HepG2 (cell line): ENCODE measurements around the gene SETD1A. TPM values are rescaled to one million over a fixed set of nuclear protein-coding genes. Genes with fewer than 3 reads are reported as not detected.
A peak's percentile ranks its signal among the peaks of the same experiment; 100 is the strongest.

Experiments
- ADNP ChIP-seq: sonication (generic); formaldehyde crosslinking; IDR thresholded peaks from 2 replicates; pipeline ENCODE4 v1.4.0; 2020; ENCODE audit warnings: missing genetic modification reagents
- FOSL2 ChIP-seq: sonication (generic); formaldehyde crosslinking; IDR thresholded peaks from 2 replicates; pipeline ENCODE4 v1.4.0; 2020; ENCODE audit warnings: missing genetic modification reagents
- GLI4 ChIP-seq: sonication (generic); formaldehyde crosslinking; IDR thresholded peaks from 2 replicates; pipeline ENCODE4 v1.5.1; 2020; ENCODE audit warnings: missing genetic modification reagents, mild to moderate bottlenecking, moderate library complexity, borderline replicate concordance
- GLMP ChIP-seq: sonication (generic); formaldehyde crosslinking; IDR thresholded peaks from 2 replicates; pipeline ENCODE4 v1.9.0; 2021; ENCODE audit warnings: missing genetic modification reagents, mild to moderate bottlenecking, borderline replicate concordance
- GPBP1L1 ChIP-seq: sonication (generic); formaldehyde crosslinking; IDR thresholded peaks from 2 replicates; pipeline ENCODE4 v1.5.0; 2020; ENCODE audit warnings: mild to moderate bottlenecking, missing genetic modification reagents
- HNRNPUL1 ChIP-seq: fragments of 200-400 bp; formaldehyde crosslinking; IDR thresholded peaks from 2 replicates; pipeline ENCODE4 v1.6.1; 2017; ENCODE audit warnings: low read depth, mild to moderate bottlenecking, low read length, moderate library complexity
- JUN ChIP-seq: sonication (generic); formaldehyde crosslinking; IDR thresholded peaks from 2 replicates; pipeline ENCODE4 v1.4.0; 2020; ENCODE audit warnings: mild to moderate bottlenecking, missing genetic modification reagents
- KMT2A ChIP-seq: sonication (generic); formaldehyde crosslinking; IDR thresholded peaks from 2 replicates; pipeline ENCODE4 v1.4.0; 2020; ENCODE audit warnings: missing genetic modification reagents
- NR2F6 ChIP-seq, 2 experiments: IDR thresholded peaks; 2 replicates each; pipeline ENCODE4 v1.6.1; 2016; ENCODE audit warnings: antibody characterized with exemption in 1 of 2, mild to moderate bottlenecking in 1 of 2
- POGK ChIP-seq: sonication (generic); formaldehyde crosslinking; conservative IDR thresholded peaks from 2 replicates; pipeline ENCODE4 v1.8.0; 2022; ENCODE audit warnings: mild to moderate bottlenecking, moderate library complexity, missing genetic modification reagents
- RCOR2 ChIP-seq: IDR thresholded peaks from 2 replicates; pipeline ENCODE4 v1.6.1; 2016; ENCODE audit warnings: missing biosample characterization, missing genetic modification reagents
- SIN3B ChIP-seq: fragments of 150-350 bp; IDR thresholded peaks from 2 replicates; pipeline ENCODE4 v1.6.1; 2014; ENCODE audit warnings: low read length
- SKIL ChIP-seq: sonication (generic); formaldehyde crosslinking; IDR thresholded peaks from 2 replicates; pipeline ENCODE4 v1.8.0; 2022; ENCODE audit warnings: missing genetic modification reagents, mild to moderate bottlenecking, moderate library complexity, borderline replicate concordance
- TCF7L2 ChIP-seq: IDR thresholded peaks from 2 replicates; pipeline ENCODE4 v1.6.1; 2011; ENCODE audit warnings: mild to moderate bottlenecking, low read depth, low read length, moderate library complexity
- ZFY ChIP-seq: sonication (generic); formaldehyde crosslinking; IDR thresholded peaks from 2 replicates; pipeline ENCODE4 v1.4.0; 2020; ENCODE audit warnings: missing genetic modification reagents
- ZNF510 ChIP-seq: sonication (generic); formaldehyde crosslinking; IDR thresholded peaks from 2 replicates; pipeline ENCODE4 v1.4.0; 2020; ENCODE audit warnings: low read depth, mild to moderate bottlenecking, missing genetic modification reagents
- ZNF563 ChIP-seq: sonication (generic); formaldehyde crosslinking; IDR thresholded peaks from 2 replicates; pipeline ENCODE4 v1.8.0; 2022; ENCODE audit warnings: mild to moderate bottlenecking, moderate library complexity, missing genetic modification reagents
- ZNF605 ChIP-seq: sonication (generic); formaldehyde crosslinking; IDR thresholded peaks from 2 replicates; pipeline ENCODE4 v1.8.0; 2022; ENCODE audit warnings: mild to moderate bottlenecking, missing genetic modification reagents
- ZNF687 ChIP-seq: sonication (generic); formaldehyde crosslinking; IDR thresholded peaks from 2 replicates; pipeline ENCODE4 v1.5.1; 2020; ENCODE audit warnings: mild to moderate bottlenecking, missing genetic modification reagents, moderate library complexity
- polyA plus RNA-seq, 8 experiments: library from polyadenylated mRNA; depleted of rRNA in 3 of 8; stranded (reverse) in 7 of 8; unstranded in 1 of 8; fragments of >200 nt; fragmentation: Illumina TruSeq in 4 of 8; extraction: Trizol in 4 of 8; gene quantifications; 2 replicates each; pipeline versions ENCODE4 v1.2.1 to v1.2.3, GENCODE V29; 2011 to 2016; ENCODE audit warnings: low read depth in 4 of 8, missing spikeins in 1 of 8, mixed read lengths in 1 of 8; ENCODE audit not compliant: insufficient read depth in 1 of 8
- total RNA-seq, 5 experiments: library from RNA; depleted of rRNA; stranded (reverse); fragments of >200 nt; fragmentation: Illumina TruSeq; extraction: Trizol; gene quantifications; 2 replicates each; pipeline ENCODE4 v1.2.3, GENCODE V29; 2016; ENCODE audit warnings: low read depth in 1 of 5

Gene SETD1A
- total and polyA plus RNA-seq, 2 of the 13 experiments (the other 11 are each of a cell fraction or from before 2014, with no cell fraction given): 3.8 to 5.6 TPM

- TF ChIP-seq SKIL (CRISPR knock-in tag) (no peak; the same call in 1 of the 2 replicates), TCF7L2 (no peak), ZNF563 (CRISPR knock-in tag) (peak; percentile 78), NR2F6 (IDR thresholded peaks at IDR 0.05) (no peak), NR2F6 (CRISPR knock-in tag; IDR thresholded peaks at IDR 0.05) (0 out of 2 replicates have a peak, but pooled peaks have one; percentile 48), HNRNPUL1 (no peak), ZNF687 (CRISPR knock-in tag) (no peak), FOSL2 (CRISPR knock-in tag) (no peak; the same call in 1 of the 2 replicates), GPBP1L1 (no peak), POGK (CRISPR knock-in tag) (peak; percentile 35; the same call in 1 of the 2 replicates), ZFY (peak; percentile 60), RCOR2 (CRISPR knock-in tag) (no peak), GLI4 (CRISPR knock-in tag) (no peak), SIN3B (no peak), ZNF510 (no peak), GLMP (CRISPR knock-in tag) (no peak), ADNP (no peak), ZNF605 (CRISPR knock-in tag) (peak; percentile 88), KMT2A (CRISPR knock-in tag) (no peak), JUN (CRISPR knock-in tag) (no peak)
Observed at GRCh38 chr16:31033709-31034492, 76.3 kb downstream of the SETD1A start (continued).
